Brain microvascular endothelial cell (primary cell): Measurements from ENCODE around the gene GRID1.
A peak's percentile ranks its signal among the peaks of the same experiment; 100 is the strongest.

Experiments used
- DNase-seq: peaks from one replicate; pipeline ENCODE4 v3.0.0-alpha.2; 2020
- H3K27ac ChIP-seq: fragments of 250-450 bp; sonication (Bioruptor Pico); 2 replicates; pipeline ENCODE4 v1.5.1; 2020; ENCODE audit warnings: mild to moderate bottlenecking, moderate library complexity
- H3K27me3 ChIP-seq: fragments of 250-450 bp; sonication (Bioruptor Pico); replicated peaks from 2 replicates; pipeline ENCODE4 v1.5.1; 2020; ENCODE audit warnings: mild to moderate bottlenecking
- H3K36me3 ChIP-seq: fragments of 250-450 bp; sonication (Bioruptor Pico); replicated peaks from 2 replicates; pipeline ENCODE4 v1.5.1; 2020; ENCODE audit warnings: mild to moderate bottlenecking
- H3K4me3 ChIP-seq: 2 replicates; pipeline ENCODE4 v1.5.1; 2011; ENCODE audit warnings: low read depth, mild to moderate bottlenecking, control low read depth, low read length, moderate library complexity
- CTCF ChIP-seq: IDR thresholded peaks from 2 replicates; pipeline ENCODE4 v1.5.1; 2011; ENCODE audit warnings: low read depth, mild to moderate bottlenecking, moderate library complexity, low read length, control low read depth, inconsistent platforms; ENCODE audit errors: missing control alignments
- in situ Hi-C: cut with HindIII; loops from 2 replicates; pipeline ENCODE4 v1.10.0; 2017; ENCODE audit warnings: low sequenced_read_pairs, low pct_ligation_motif_present

Gene GRID1

DNA sequence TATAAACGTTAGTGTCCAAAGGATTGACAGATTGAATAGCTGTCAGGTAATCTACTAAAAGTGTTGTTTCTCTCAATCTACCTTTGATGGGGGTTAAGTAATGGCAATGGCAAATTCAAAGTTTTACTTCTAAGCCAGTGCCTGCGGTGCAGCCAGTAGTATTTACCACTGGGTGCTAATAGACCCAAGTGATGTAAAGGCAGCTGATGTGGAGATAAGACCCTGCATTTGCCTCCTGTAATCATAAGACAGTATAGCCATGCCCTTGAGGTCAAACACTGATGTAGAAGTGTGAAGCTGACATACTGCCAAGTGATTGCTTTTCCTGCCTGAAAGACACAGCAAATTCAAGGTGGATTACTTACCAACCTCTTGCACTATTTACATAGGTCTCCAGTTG, 572.0 kb downstream of the GRID1 start:
- no peak for DNase-seq
- H3K36me3 ChIP-seq, result no peaks in the 10 kb centered on the region
- no peak overlapping the region for H3K4me3 ChIP-seq
- no peak for TF ChIP-seq CTCF
- in situ Hi-C loops, result no loop called here
- H3K27ac ChIP-seq, result no peak overlapping the region
- H3K27me3 ChIP-seq, result no peaks in the 10 kb centered on the region

DNA sequence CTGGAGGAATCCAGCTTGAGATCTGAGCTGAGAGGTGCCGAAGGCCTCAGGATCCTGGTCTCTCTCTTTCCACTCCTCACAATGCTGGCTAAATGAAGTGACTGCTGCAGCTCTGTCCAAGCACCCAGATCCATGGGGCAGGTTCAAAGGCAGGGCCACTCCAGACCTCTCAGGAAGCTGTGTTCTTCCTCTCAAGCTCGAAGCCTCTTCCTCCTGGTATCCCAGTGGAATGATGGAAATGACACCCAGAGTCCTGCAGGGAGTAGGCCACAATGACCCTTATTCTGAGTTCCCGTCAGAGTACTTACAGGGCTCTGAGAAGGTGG, 574.1 kb downstream of the GRID1 start:
- H3K36me3 ChIP-seq, result no peaks in the 10 kb centered on the region
- no peak overlapping the region for H3K27ac ChIP-seq
- DNase-seq, result no peak
- no peaks in the 10 kb centered on the region for H3K27me3 ChIP-seq
- in situ Hi-C loops, result no loop called here
- TF ChIP-seq CTCF, result no peak
- H3K4me3 ChIP-seq, result no peak overlapping the region

GRCh38 chr10:85791818-85792532, 574.6 kb downstream of the GRID1 start:
- Histone ChIP-seq H3K27me3 (no peaks in the 10 kb centered on the region), H3K4me3 (no peak overlapping the region), H3K27ac (no peak overlapping the region), H3K36me3 (no peaks in the 10 kb centered on the region)
- in situ Hi-C loops, result no loop called here
- TF ChIP-seq CTCF, result no peak
- peak; percentile 17 for DNase-seq

- no peaks in the 10 kb centered on the region for H3K27me3 ChIP-seq
- no peak for TF ChIP-seq CTCF
- no peaks in the 10 kb centered on the region for H3K36me3 ChIP-seq
- no peak overlapping the region for H3K27ac ChIP-seq
- no peak for DNase-seq
- H3K4me3 ChIP-seq, result no peak overlapping the region
- in situ Hi-C loops, result no loop called here
Measured at GRCh38 chr10:85789982-85790789, 576.4 kb downstream of the GRID1 start.

DNA sequence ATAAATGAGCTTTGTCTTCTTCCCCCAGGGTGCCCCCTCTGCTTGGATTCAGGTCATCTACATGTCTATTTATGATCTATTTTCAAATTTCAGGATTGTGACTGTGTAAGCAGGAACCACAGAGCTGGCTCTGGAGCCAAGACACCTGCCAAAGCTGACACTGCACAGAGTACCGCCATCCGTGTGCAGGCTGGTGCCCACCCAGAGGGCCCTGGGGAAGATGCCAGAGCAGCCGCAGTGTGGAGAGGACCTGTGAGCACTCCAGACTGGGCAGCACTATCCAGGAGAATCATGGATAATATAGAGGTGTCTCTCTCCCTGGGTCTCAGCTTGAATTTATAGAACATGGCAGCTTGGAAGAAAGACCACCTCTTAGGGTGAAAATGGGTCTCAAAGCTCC, 577.5 kb downstream of the GRID1 start:
- no peak for TF ChIP-seq CTCF
- Histone ChIP-seq H3K27me3 (no peaks in the 10 kb centered on the region), H3K27ac (no peak overlapping the region), H3K4me3 (no peak overlapping the region), H3K36me3 (no peaks in the 10 kb centered on the region)
- in situ Hi-C loops, result no loop called here
- no peak for DNase-seq
